ENCODE results near the gene MBD3L4.

DNA sequence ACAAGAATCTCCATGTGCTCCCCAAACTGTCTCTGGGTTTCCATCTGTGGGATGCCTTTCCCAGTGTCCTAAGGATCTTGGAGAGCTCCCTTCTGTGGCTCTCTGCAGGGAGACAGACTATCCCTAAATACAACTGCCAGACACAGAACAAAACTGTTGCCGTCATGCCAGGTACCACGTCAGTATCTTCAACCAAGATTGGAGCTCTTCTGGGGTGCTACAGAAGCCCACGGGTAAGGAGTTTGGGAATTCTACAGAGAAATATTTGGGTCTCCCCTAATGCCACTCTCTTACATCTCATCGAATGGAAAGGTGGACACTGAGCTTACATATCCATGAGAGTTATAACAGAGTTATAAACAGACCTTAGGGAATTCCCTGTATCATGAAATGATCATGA, 23.4 kb upstream of the MBD3L4 start:
- TF ChIP-seq, protein P1, sequence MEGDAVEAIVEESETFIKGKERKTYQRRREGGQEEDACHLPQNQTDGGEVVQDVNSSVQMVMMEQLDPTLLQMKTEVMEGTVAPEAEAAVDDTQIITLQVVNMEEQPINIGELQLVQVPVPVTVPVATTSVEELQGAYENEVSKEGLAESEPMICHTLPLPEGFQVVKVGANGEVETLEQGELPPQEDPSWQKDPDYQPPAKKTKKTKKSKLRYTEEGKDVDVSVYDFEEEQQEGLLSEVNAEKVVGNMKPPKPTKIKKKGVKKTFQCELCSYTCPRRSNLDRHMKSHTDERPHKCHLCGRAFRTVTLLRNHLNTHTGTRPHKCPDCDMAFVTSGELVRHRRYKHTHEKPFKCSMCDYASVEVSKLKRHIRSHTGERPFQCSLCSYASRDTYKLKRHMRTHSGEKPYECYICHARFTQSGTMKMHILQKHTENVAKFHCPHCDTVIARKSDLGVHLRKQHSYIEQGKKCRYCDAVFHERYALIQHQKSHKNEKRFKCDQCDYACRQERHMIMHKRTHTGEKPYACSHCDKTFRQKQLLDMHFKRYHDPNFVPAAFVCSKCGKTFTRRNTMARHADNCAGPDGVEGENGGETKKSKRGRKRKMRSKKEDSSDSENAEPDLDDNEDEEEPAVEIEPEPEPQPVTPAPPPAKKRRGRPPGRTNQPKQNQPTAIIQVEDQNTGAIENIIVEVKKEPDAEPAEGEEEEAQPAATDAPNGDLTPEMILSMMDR (IDR thresholded peaks at IDR 0.05; ENCODE audit: low read length) = no peak
- TF ChIP-seq EZH2phosphoT487 (IDR thresholded peaks at IDR 0.05; ENCODE audit: low read length) (no peak), EZH2 (optimal IDR thresholded peaks at IDR 0.05; ENCODE audit: low read depth, low read length) (no peak)

Measured in MM.1S (cell line).